ENCODE results near the gene CEP170B.
"Not testable (repeated sequence)": the region's sequence is repeated elsewhere in the genome, so short reads cannot be mapped to it uniquely, and the experiment has no call there.

Gene CEP170B

GRCh38 chr14:104845834-104846441, 19.1 kb upstream of the CEP170B start:
- peaks cover 68% of the 10 kb centered on the region for H3K27me3 ChIP-seq (ENCODE audit: control insufficient read depth, insufficient read depth, low read length)
- peaks cover 7% of the 10 kb centered on the region for H3K4me1 ChIP-seq (ENCODE audit: control insufficient read depth, insufficient read depth, low read length)
- no peak overlapping the region for H3K4me2 ChIP-seq (ENCODE audit: low read length)
- no peaks in the 10 kb centered on the region for H3K36me3 ChIP-seq (ENCODE audit: insufficient read depth, low read length)
- H3K4me3 ChIP-seq (ENCODE audit: low read length), result no peak overlapping the region
- no peaks in the 10 kb centered on the region for H3K9me3 ChIP-seq (replicated peaks; ENCODE audit: low read length)
- H3K9ac ChIP-seq (ENCODE audit: low read depth, low read length), result no peak overlapping the region

- no peaks in the 10 kb centered on the region for H3K4me1 ChIP-seq (ENCODE audit: control insufficient read depth, insufficient read depth, low read length)
- H3K9me3 ChIP-seq (replicated peaks; ENCODE audit: low read length), result no peaks in the 10 kb centered on the region
- no peak overlapping the region for H3K4me2 ChIP-seq (ENCODE audit: low read length)
- no peak overlapping the region for H3K9ac ChIP-seq (ENCODE audit: low read depth, low read length)
- H3K4me3 ChIP-seq (ENCODE audit: low read length), result no peak overlapping the region
- peaks cover 30% of the 10 kb centered on the region for H3K27me3 ChIP-seq (ENCODE audit: control insufficient read depth, insufficient read depth, low read length)
- H3K36me3 ChIP-seq (ENCODE audit: insufficient read depth, low read length), result no peaks in the 10 kb centered on the region
Measured at GRCh38 chr14:104852280-104852663, 12.8 kb upstream of the CEP170B start.

- Histone ChIP-seq H3K27me3 (ENCODE audit: control insufficient read depth, insufficient read depth, low read length) (peaks cover 19% of the 10 kb centered on the region), H3K36me3 (ENCODE audit: insufficient read depth, low read length) (no peaks in the 10 kb centered on the region), H3K4me1 (ENCODE audit: control insufficient read depth, insufficient read depth, low read length) (no peaks in the 10 kb centered on the region), H3K4me2 (ENCODE audit: low read length) (no peak overlapping the region), H3K9ac (ENCODE audit: low read depth, low read length) (no peak overlapping the region), H3K9me3 (replicated peaks; ENCODE audit: low read length) (no peaks in the 10 kb centered on the region), H3K4me3 (ENCODE audit: low read length) (no peak overlapping the region)
Measured at GRCh38 chr14:104855532-104856090, 9.5 kb upstream of the CEP170B start.

DNA sequence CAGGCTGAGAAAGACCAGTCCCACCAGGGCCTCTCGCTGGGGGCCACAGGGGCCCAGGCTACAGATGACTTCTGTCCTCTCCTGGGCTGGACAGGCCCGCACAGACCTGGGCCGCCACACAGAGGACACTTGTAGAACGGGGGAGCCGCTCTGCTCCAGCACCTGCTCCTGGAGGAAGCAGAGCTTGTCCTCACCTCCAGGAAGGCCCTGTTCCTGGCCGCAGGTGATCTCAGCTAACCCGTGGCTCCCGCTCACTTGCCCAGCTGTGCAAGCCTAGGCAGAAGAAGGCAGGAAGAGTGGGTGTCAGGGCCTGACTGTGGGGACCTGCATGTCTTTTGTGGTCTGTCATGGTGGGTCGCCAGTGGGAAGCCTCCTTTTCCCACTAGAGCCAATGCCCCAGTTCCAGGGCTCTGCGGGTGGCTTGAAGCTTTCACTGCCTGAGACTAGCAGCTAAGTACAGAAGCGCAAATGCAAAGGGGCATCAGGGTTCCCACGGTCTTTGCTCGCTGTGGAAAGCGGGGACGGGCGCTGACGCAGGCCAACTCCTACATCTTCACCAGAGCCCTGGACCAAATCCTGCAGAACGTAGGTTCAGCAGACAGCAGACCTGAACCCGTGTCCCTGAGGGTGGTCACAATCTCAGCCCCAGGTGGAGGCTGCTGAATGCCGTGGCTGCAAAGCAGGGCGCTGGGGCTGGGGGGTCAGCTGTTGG, 8.8 kb upstream of the CEP170B start:
- Histone ChIP-seq H3K4me3 (ENCODE audit: low read length) (no peak overlapping the region), H3K36me3 (ENCODE audit: insufficient read depth, low read length) (no peaks in the 10 kb centered on the region), H3K9ac (ENCODE audit: low read depth, low read length) (no peak overlapping the region), H3K4me1 (ENCODE audit: control insufficient read depth, insufficient read depth, low read length) (no peaks in the 10 kb centered on the region), H3K9me3 (replicated peaks; ENCODE audit: low read length) (no peaks in the 10 kb centered on the region), H3K27me3 (ENCODE audit: control insufficient read depth, insufficient read depth, low read length) (peaks cover 19% of the 10 kb centered on the region), H3K4me2 (ENCODE audit: low read length) (no peak overlapping the region)

DNA sequence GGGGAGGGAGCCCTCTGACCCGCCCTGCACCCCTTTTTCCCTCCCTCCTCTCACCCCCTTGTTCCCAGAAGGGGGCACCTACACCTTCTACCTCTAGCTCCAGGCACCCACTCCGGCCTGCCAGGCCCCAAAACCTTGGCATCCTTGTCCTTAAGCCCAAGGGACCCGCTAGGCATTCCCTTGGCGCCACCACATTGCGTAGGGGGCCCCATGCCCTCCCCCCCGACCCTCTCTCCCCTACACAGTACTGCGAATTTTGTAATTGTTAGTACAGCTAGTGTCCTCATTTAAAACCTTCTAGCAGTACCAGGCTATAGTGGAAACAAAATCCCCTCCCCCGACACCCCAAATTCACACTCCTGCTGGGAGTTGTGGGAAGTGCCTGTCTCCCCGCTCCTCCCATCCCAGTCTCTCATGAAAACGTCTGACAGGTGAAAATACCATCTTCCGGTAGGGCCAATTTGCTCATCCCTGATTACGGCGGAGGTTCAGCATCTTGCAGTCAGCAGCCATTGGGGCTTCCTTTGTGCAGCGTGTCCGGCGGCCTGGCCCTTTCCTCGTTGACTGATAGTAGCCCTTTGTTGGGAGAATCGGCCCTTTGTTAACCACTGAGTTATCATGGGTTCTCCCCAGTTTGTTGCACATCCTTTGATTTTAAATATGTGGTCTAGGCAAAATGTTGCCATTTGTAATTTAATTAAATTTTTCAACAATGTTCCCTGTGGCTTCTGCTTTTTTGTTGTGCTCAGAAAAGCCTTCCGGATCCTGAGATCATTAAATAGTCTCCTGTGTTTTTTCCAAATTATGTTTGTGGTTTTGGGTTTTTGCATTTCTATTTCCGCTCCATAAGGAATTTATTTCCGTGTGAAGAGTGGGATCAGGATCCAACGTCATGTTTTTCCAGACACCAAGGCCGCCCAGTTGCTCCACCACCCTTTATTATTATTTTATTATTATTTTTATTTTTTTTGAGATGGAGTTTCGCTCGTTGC, 7.9 kb upstream of the CEP170B start:
- H3K36me3 ChIP-seq (ENCODE audit: insufficient read depth, low read length), result no peaks in the 10 kb centered on the region

GRCh38 chr14:104857931-104858330, 7.1 kb upstream of the CEP170B start:
- H3K27me3 ChIP-seq (ENCODE audit: control insufficient read depth, insufficient read depth, low read length), result peaks cover 15% of the 10 kb centered on the region
- not testable (repeated sequence) for H3K4me1 ChIP-seq (ENCODE audit: control insufficient read depth, insufficient read depth, low read length); H3K9me3 ChIP-seq (replicated peaks; ENCODE audit: low read length); H3K4me2 ChIP-seq (ENCODE audit: low read length); H3K9ac ChIP-seq (ENCODE audit: low read depth, low read length); H3K36me3 ChIP-seq (ENCODE audit: insufficient read depth, low read length); H3K4me3 ChIP-seq (ENCODE audit: low read length)

More for the DNA sequence above, 7.9 kb upstream of the CEP170B start:
- H3K4me2 ChIP-seq (ENCODE audit: low read length), result no peak overlapping the region
- no peak overlapping the region for H3K4me3 ChIP-seq (ENCODE audit: low read length)
- H3K9me3 ChIP-seq (replicated peaks; ENCODE audit: low read length), result no peaks in the 10 kb centered on the region
- no peak overlapping the region for H3K9ac ChIP-seq (ENCODE audit: low read depth, low read length)
- peaks cover 12% of the 10 kb centered on the region for H3K27me3 ChIP-seq (ENCODE audit: control insufficient read depth, insufficient read depth, low read length)
- H3K4me1 ChIP-seq (ENCODE audit: control insufficient read depth, insufficient read depth, low read length), result no peaks in the 10 kb centered on the region

DNA sequence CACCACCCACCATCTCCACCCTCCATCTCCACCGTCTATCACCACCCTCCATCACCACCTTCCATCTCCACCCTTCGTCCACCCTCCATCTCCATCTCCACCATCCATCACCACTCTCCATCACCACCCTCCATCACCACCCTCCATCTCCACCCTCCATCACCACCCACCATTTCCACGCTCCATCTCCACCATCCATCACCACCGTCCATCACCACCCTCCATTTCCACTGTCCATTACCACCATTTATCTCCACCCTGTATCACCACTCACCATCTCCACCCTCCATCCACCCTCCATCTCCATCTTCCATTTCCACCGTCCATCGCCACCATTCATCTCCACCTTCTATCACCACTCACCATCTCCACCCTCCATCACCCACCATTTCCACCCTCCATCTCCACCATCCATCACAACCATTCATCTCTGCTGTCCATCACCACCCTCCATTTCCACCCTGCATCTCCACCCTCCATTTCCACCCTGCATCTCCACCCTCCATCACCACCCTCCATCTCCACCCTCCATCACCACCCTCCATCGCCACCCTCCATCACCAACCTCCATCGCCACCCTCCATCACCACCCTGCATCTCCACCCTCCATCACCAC, 6.1 kb upstream of the CEP170B start:
- Histone ChIP-seq H3K4me2 (ENCODE audit: low read length) (no peak overlapping the region), H3K9ac (ENCODE audit: low read depth, low read length) (no peak overlapping the region), H3K9me3 (replicated peaks; ENCODE audit: low read length) (no peaks in the 10 kb centered on the region), H3K4me1 (ENCODE audit: control insufficient read depth, insufficient read depth, low read length) (no peaks in the 10 kb centered on the region), H3K36me3 (ENCODE audit: insufficient read depth, low read length) (no peaks in the 10 kb centered on the region), H3K27me3 (ENCODE audit: control insufficient read depth, insufficient read depth, low read length) (peaks cover 13% of the 10 kb centered on the region), H3K4me3 (ENCODE audit: low read length) (no peak overlapping the region)

- H3K4me1 ChIP-seq (ENCODE audit: control insufficient read depth, insufficient read depth, low read length), result peaks cover 8% of the 10 kb centered on the region
- no peaks in the 10 kb centered on the region for H3K36me3 ChIP-seq (ENCODE audit: insufficient read depth, low read length)
- no peak overlapping the region for H3K4me3 ChIP-seq (ENCODE audit: low read length)
- no peak overlapping the region for H3K4me2 ChIP-seq (ENCODE audit: low read length)
- no peaks in the 10 kb centered on the region for H3K9me3 ChIP-seq (replicated peaks; ENCODE audit: low read length)
- no peak overlapping the region for H3K9ac ChIP-seq (ENCODE audit: low read depth, low read length)
- H3K27me3 ChIP-seq (ENCODE audit: control insufficient read depth, insufficient read depth, low read length), result peaks cover 21% of the 10 kb centered on the region
Measured at GRCh38 chr14:104859900-104860299, 5.2 kb upstream of the CEP170B start.

DNA sequence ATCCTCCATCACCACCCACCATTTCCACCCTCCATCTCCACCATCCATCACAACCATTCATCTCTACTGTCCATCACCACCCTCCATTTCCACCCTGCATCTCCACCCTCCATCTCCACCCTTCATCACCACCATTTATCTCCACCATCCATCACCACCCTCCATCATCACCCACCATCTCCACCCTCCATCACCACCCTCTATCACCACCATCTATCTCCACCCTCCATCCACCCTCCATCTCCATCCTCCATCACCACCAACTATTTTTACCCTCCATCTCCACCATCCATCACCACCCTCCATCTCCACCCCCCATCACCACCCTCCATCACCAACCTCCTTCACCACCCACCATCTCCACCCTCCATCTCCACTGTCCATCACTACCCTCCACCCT, 4.7 kb upstream of the CEP170B start:
- Histone ChIP-seq H3K4me2 (ENCODE audit: low read length) (no peak overlapping the region), H3K9me3 (replicated peaks; ENCODE audit: low read length) (no peaks in the 10 kb centered on the region), H3K9ac (ENCODE audit: low read depth, low read length) (no peak overlapping the region), H3K27me3 (ENCODE audit: control insufficient read depth, insufficient read depth, low read length) (peaks cover 21% of the 10 kb centered on the region), H3K4me3 (ENCODE audit: low read length) (no peak overlapping the region), H3K36me3 (ENCODE audit: insufficient read depth, low read length) (no peaks in the 10 kb centered on the region), H3K4me1 (ENCODE audit: control insufficient read depth, insufficient read depth, low read length) (peaks cover 8% of the 10 kb centered on the region)

- Histone ChIP-seq H3K36me3 (ENCODE audit: insufficient read depth, low read length) (peaks cover 4% of the 10 kb centered on the region), H3K4me2 (ENCODE audit: low read length) (no peak overlapping the region), H3K4me3 (ENCODE audit: low read length) (no peak overlapping the region), H3K9me3 (replicated peaks; ENCODE audit: low read length) (no peaks in the 10 kb centered on the region), H3K27me3 (ENCODE audit: control insufficient read depth, insufficient read depth, low read length) (peaks cover 21% of the 10 kb centered on the region), H3K9ac (ENCODE audit: low read depth, low read length) (no peak overlapping the region), H3K4me1 (ENCODE audit: control insufficient read depth, insufficient read depth, low read length) (peaks cover 25% of the 10 kb centered on the region)
Measured at GRCh38 chr14:104863131-104863862, 1.8 kb upstream of the CEP170B start.

Measured in skeletal muscle satellite cell (primary cell).